Measurements from ENCODE around the gene KDM2A. TPM values are rescaled to one million over a fixed set of nuclear protein-coding genes. Genes with fewer than 3 reads are reported as not detected.

KDM2A gene
- total and polyA plus RNA-seq, 2 of the 13 experiments (the other 11 are each of a cell fraction or from before 2014, with no cell fraction given) = 31.3 to 31.4 TPM

- no peaks in the 10 kb centered on the region for H3K9me3 ChIP-seq (ENCODE audit: low read length)
- ChIA-PET POLR2A (no interaction called here), CTCF (ENCODE audit: low intra/inter-chr PET ratio, low total read pairs) (no interaction called here)
- H3K27me3 ChIP-seq (ENCODE audit: control insufficient read depth in 1 of 2, insufficient read depth in 2 of 2, low read length in 2 of 2) = no peaks in the 10 kb centered on the region; a peak in 1 of 5 replicates
- peaks cover 11% of the 10 kb centered on the region for H3K4me1 ChIP-seq (ENCODE audit: insufficient read depth, low read length)
- in situ Hi-C loops (cut with HindIII; ENCODE audit: extremely low pct_ligation_motif_present, low pct_unique_long_range_greater_than_20kb) (no loop called here), intact Hi-C loops (cut with micrococcal nuclease; ENCODE audit: unreplicated experiment) (no loop called here)
- TF ChIP-seq NR3C1 (CRISPR knock-in tag; IDR thresholded peaks at IDR 0.05) (no peak), ZNF761 (CRISPR knock-in tag; conservative IDR thresholded peaks at IDR 0.05) (no peak), DNMT1 (CRISPR knock-in tag; IDR thresholded peaks at IDR 0.05) (no peak), CBX1 (IDR thresholded peaks at IDR 0.05; ENCODE audit: low read depth) (no peak), HBP1 (CRISPR knock-in tag; IDR thresholded peaks at IDR 0.05; ENCODE audit: low read depth) (no peak), ZNF792 (CRISPR knock-in tag; IDR thresholded peaks at IDR 0.05) (no peak), ZNF430 (CRISPR knock-in tag; IDR thresholded peaks at IDR 0.05) (no peak)
- TF ChIP-seq, protein P1, sequence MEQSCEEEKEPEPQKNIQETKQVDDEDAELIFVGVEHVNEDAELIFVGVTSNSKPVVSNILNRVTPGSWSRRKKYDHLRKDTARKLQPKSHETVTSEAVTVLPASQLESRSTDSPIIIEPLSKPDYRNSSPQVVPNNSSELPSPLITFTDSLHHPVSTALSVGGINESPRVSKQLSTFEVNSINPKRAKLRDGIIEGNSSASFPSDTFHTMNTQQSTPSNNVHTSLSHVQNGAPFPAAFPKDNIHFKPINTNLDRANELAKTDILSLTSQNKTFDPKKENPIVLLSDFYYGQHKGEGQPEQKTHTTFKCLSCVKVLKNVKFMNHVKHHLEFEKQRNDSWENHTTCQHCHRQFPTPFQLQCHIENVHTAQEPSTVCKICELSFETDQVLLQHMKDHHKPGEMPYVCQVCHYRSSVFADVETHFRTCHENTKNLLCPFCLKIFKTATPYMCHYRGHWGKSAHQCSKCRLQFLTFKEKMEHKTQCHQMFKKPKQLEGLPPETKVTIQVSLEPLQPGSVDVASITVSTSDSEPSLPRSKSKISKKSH (CRISPR knock-in tag; IDR thresholded peaks at IDR 0.05; ENCODE audit: borderline replicate concordance) = no peak
- no peak overlapping the region for H3K9ac ChIP-seq (ENCODE audit: insufficient read depth, low read depth, low read length)
- no peaks in the 10 kb centered on the region for H3K36me3 ChIP-seq (replicated peaks in 1 of 2; ENCODE audit: control insufficient read depth in 1 of 2, insufficient read depth in 2 of 2, low read length in 2 of 2)
- no peaks in the 10 kb centered on the region for H3K79me2 ChIP-seq (ENCODE audit: insufficient read depth, low read length)
- H3K4me2 ChIP-seq (ENCODE audit: low read depth, low read length) = no peak overlapping the region
- no peak overlapping the region for H2AFZ ChIP-seq (ENCODE audit: low read length)
- no peak overlapping the region for H3K27ac ChIP-seq (ENCODE audit: extremely low read length, insufficient read depth, low read length)
- no peak overlapping the region for H3K4me3 ChIP-seq (replicated peaks in 1 of 3; ENCODE audit: insufficient read depth in 1 of 3, low read depth in 2 of 3, low read length in 3 of 3)
- H4K20me1 ChIP-seq (ENCODE audit: insufficient read depth, low read length) = no peaks in the 10 kb centered on the region
- ATAC-seq = no peak
- no TSS peak for BruUV-seq (replicated peaks)
- no peak for FAIRE-seq
- no peak for DNase-seq (ENCODE audit: low spot score)
- 39% methylated on average over 2 of the region's 2 CpGs for WGBS (ENCODE audit: low lambda C conversion rate)
These were observed 13.1 kb upstream of the KDM2A start for GRCh38 chr11:67105964-67106363.
